IMR-90 (cell line): Measurements from ENCODE around the gene AQP1. TPM values are rescaled to one million over a fixed set of nuclear protein-coding genes. Genes with fewer than 3 reads are reported as not detected.

Experiments
- ATAC-seq: fragments of 200-7000 bp; cut with Tn5 transposase; 2 replicates; pipeline ENCODE4 v1.9.1; 2020; ENCODE audit warnings: low read depth, mild to moderate bottlenecking, moderate library complexity
- BruUV-seq: library from RNA; stranded (reverse); fragments of 400-500 nt; replicated peaks from 2 replicates; lab custom pipeline; 2021; lab: Mats Ljungman, UMichigan
- CTCF ChIA-PET: fragments of 300-600 bp; formaldehyde crosslinking; extraction: SDS; loops from one replicate; lab custom pipeline; 2021; ENCODE audit warnings: antibody characterized with exemption; lab: Yijun Ruan, JAX
- POLR2A ChIA-PET: fragments of 300-600 bp; sonication (Branson Sonifier 250); formaldehyde crosslinking; loops from one replicate; lab custom pipeline; 2022; ENCODE audit warnings: antibody characterized with exemption; ENCODE audit not compliant: unreplicated experiment; lab: Charles Lee
- DNase-seq: peaks from one replicate; pipeline ENCODE4 v3.0.0; 2013
- H2AFZ ChIP-seq: replicated peaks from 2 replicates; pipeline ENCODE3; 2013; ENCODE audit warnings: low read length, mild to moderate bottlenecking; ENCODE audit not compliant: poor library complexity
- H2AK5ac ChIP-seq: 2 replicates; pipeline ENCODE4 v1.6.1; 2013; ENCODE audit warnings: low read depth, low read length, inconsistent platforms
- H2AK9ac ChIP-seq: replicated peaks from 2 replicates; pipeline ENCODE3; 2013; ENCODE audit warnings: mild to moderate bottlenecking, low read depth, low read length, moderate library complexity; ENCODE audit not compliant: poor library complexity
- H2BK120ac ChIP-seq: 2 replicates; pipeline ENCODE4 v1.6.1; 2013; ENCODE audit warnings: low read depth, low read length, inconsistent platforms
- H2BK15ac ChIP-seq: 3 replicates; pipeline ENCODE4 v1.6.1; 2013; ENCODE audit warnings: low read depth, low read length, inconsistent platforms
- H2BK20ac ChIP-seq: 2 replicates; pipeline ENCODE4 v1.6.1; 2013; ENCODE audit warnings: low read depth, mild to moderate bottlenecking, inconsistent platforms, low read length, moderate library complexity
- H2BK5ac ChIP-seq: 2 replicates; pipeline ENCODE4 v1.6.1; 2013; ENCODE audit warnings: mild to moderate bottlenecking, low read depth, low read length, inconsistent platforms; ENCODE audit not compliant: poor library complexity, severe bottlenecking
- H3K14ac ChIP-seq: replicated peaks from 2 replicates; pipeline ENCODE4 v1.6.1; 2013; ENCODE audit warnings: low read depth, low read length, inconsistent platforms
- H3K18ac ChIP-seq: 2 replicates; pipeline ENCODE4 v1.6.1; 2013; ENCODE audit warnings: low read depth, low read length, control low read depth
- H3K23ac ChIP-seq: 2 replicates; pipeline ENCODE4 v1.6.1; 2013; ENCODE audit warnings: low read depth, low read length, inconsistent platforms
- H3K27ac ChIP-seq: 2 replicates; pipeline ENCODE4 v1.5.1; 2013; ENCODE audit warnings: mild to moderate bottlenecking, control low read depth, low read length; ENCODE audit not compliant: insufficient read depth
- H3K27me3 ChIP-seq: 2 replicates; pipeline ENCODE4 v1.6.1; 2013; ENCODE audit warnings: low read length; ENCODE audit not compliant: control insufficient read depth, insufficient read depth
- H3K36me3 ChIP-seq: 2 replicates; pipeline ENCODE4 v1.6.1; 2013; ENCODE audit warnings: low read length, mixed read lengths; ENCODE audit not compliant: control insufficient read depth, insufficient read depth
- H3K4ac ChIP-seq: 2 replicates; pipeline ENCODE4 v1.6.1; 2013; ENCODE audit warnings: low read depth, low read length, inconsistent platforms
- H3K4me1 ChIP-seq: 2 replicates; pipeline ENCODE4 v1.6.1; 2013; ENCODE audit warnings: low read length, mixed read lengths; ENCODE audit not compliant: control insufficient read depth, insufficient read depth
- H3K4me2 ChIP-seq: 2 replicates; pipeline ENCODE4 v1.6.1; 2013; ENCODE audit warnings: low read depth, mild to moderate bottlenecking, control low read depth, low read length, moderate library complexity
- H3K4me3 ChIP-seq: 2 replicates; pipeline ENCODE4 v1.5.1; 2013; ENCODE audit warnings: low read depth, mild to moderate bottlenecking, control low read depth, low read length, moderate library complexity; ENCODE audit not compliant: insufficient read depth
- H3K56ac ChIP-seq: 2 replicates; pipeline ENCODE4 v1.6.1; 2013; ENCODE audit warnings: low read length, inconsistent platforms; ENCODE audit not compliant: insufficient read depth; ENCODE audit errors: extremely low read depth
- H3K79me1 ChIP-seq, 2 experiments: 2 replicates each; pipeline ENCODE4 v1.6.1; 2013; ENCODE audit warnings: low read length in 2 of 2, inconsistent platforms in 1 of 2, low read depth in 1 of 2
- H3K9ac ChIP-seq: 2 replicates; pipeline ENCODE4 v1.6.1; 2013; ENCODE audit warnings: low read depth, low read length, control low read depth
- H3K9me1 ChIP-seq: 2 replicates; pipeline ENCODE4 v1.6.1; 2013; ENCODE audit warnings: low read length, inconsistent platforms; ENCODE audit not compliant: insufficient read depth
- H3K9me3 ChIP-seq: 2 replicates; pipeline ENCODE4 v1.6.1; 2013; ENCODE audit warnings: low read length; ENCODE audit not compliant: control insufficient read depth, insufficient read depth
- H4K20me1 ChIP-seq: 2 replicates; pipeline ENCODE4 v1.6.1; 2013; ENCODE audit warnings: low read length, inconsistent platforms; ENCODE audit not compliant: insufficient read depth
- H4K5ac ChIP-seq: 2 replicates; pipeline ENCODE4 v1.6.1; 2013; ENCODE audit warnings: mild to moderate bottlenecking, low read depth, low read length, control low read depth
- H4K8ac ChIP-seq, 2 experiments: 2 replicates each; pipeline ENCODE4 v1.6.1; 2013; ENCODE audit warnings: low read depth in 2 of 2, low read length in 2 of 2, control low read depth in 1 of 2, inconsistent platforms in 1 of 2
- H4K91ac ChIP-seq: 2 replicates; pipeline ENCODE4 v1.6.1; 2013; ENCODE audit warnings: low read depth, low read length, inconsistent platforms; ENCODE audit not compliant: insufficient read depth
- BHLHE40 ChIP-seq: fragments of 150-350 bp; IDR thresholded peaks from 2 replicates; pipeline ENCODE4 v1.6.1; 2016; ENCODE audit warnings: mild to moderate bottlenecking, low read depth, low read length
- CEBPB ChIP-seq: IDR thresholded peaks from 2 replicates; pipeline ENCODE4 v1.6.1; 2012; ENCODE audit warnings: low read depth, low read length, improper control_type of control experiment
- CHD1 ChIP-seq: IDR thresholded peaks from 2 replicates; pipeline ENCODE4 v1.6.1; 2012; ENCODE audit warnings: low read depth, low read length, improper control_type of control experiment
- FOS ChIP-seq: fragments of 150-350 bp; IDR thresholded peaks from 2 replicates; pipeline ENCODE4 v1.6.1; 2016; ENCODE audit warnings: low read depth, low read length
- MAZ ChIP-seq: IDR thresholded peaks from 2 replicates; pipeline ENCODE4 v1.6.1; 2012; ENCODE audit warnings: low read depth, mild to moderate bottlenecking, low read length, improper control_type of control experiment, moderate library complexity, borderline replicate concordance
- MXI1 ChIP-seq: IDR thresholded peaks from 2 replicates; pipeline ENCODE4 v1.6.1; 2012; ENCODE audit warnings: low read depth, mild to moderate bottlenecking, low read length, moderate library complexity, borderline replicate concordance
- NFE2L2 ChIP-seq: fragments of 150-350 bp; IDR thresholded peaks from 2 replicates; pipeline ENCODE4 v1.6.1; 2016; ENCODE audit warnings: low read depth, mild to moderate bottlenecking, low read length
- POLR2A ChIP-seq: IDR thresholded peaks from 2 replicates; pipeline ENCODE4 v1.6.1; 2012; ENCODE audit warnings: mild to moderate bottlenecking, low read depth, low read length
- RCOR1 ChIP-seq: IDR thresholded peaks from 2 replicates; pipeline ENCODE4 v1.6.1; 2012; ENCODE audit warnings: mild to moderate bottlenecking, low read length, improper control_type of control experiment; ENCODE audit not compliant: insufficient replicate concordance
- RFX5 ChIP-seq: IDR thresholded peaks from 2 replicates; pipeline ENCODE4 v1.8.0; 2012; ENCODE audit warnings: low read depth, mild to moderate bottlenecking, low read length, moderate library complexity
- SMC3 ChIP-seq: fragments of 150-350 bp; IDR thresholded peaks from 2 replicates; pipeline ENCODE4 v1.6.1; 2016; ENCODE audit warnings: low read depth, mild to moderate bottlenecking, antibody characterized with exemption, low read length, moderate library complexity
- WGBS, 2 experiments: methylation state at CpG; one replicate each; pipeline versions ENCODE4 v1.1.5 to v1.1.7; 2013; ENCODE audit warnings: missing lambda C conversion rate in 2 of 2; ENCODE audit not compliant: insufficient read length in 1 of 2; ENCODE audit errors: extremely low coverage in 2 of 2; 5-methylcytosine and 5-hydroxymethylcytosine counted together
- dilution Hi-C: fragments of 300-500 bp; cut with HindIII; formaldehyde crosslinking; loops from one replicate; pipeline ENCODE4 v1.14.3; 2018; ENCODE audit warnings: low sequenced_read_pairs; ENCODE audit not compliant: unreplicated experiment
- in situ Hi-C: fragments of 300-500 bp; cut with MboI; formaldehyde crosslinking; loops from 3 replicates; pipeline ENCODE4 v1.14.3; 2019; ENCODE audit warnings: low sequenced_read_pairs, inconsistent platforms, mixed read lengths
- intact Hi-C: fragments of 100-400 bp; cut with micrococcal nuclease; formaldehyde crosslinking; loops from 2 replicates; pipeline ENCODE4 v1.10.0; 2022
- polyA plus RNA-seq, 3 experiments: library from polyadenylated mRNA; depleted of rRNA; stranded (reverse); fragments of >200 nt; gene quantifications; 2 replicates each; pipeline ENCODE4 v1.2.3, GENCODE V29; 2012; ENCODE audit warnings: low replicate concordance in 1 of 3
- total RNA-seq: library from RNA; depleted of rRNA; stranded (reverse); fragments of >200 nt; gene quantifications from 2 replicates; pipeline ENCODE4 v1.2.3, GENCODE V29; 2012
- TF ChIP-seq, protein P1 (sequence below): fragments of 150-350 bp; IDR thresholded peaks from 2 replicates; pipeline ENCODE4 v1.6.1; 2016; ENCODE audit warnings: low read depth, mild to moderate bottlenecking, low read length, moderate library complexity, borderline replicate concordance

AQP1 gene
- total and polyA plus RNA-seq, 2 of the 4 experiments (the other 2 are of a cell fraction): 0.18 to 0.39 TPM

DNA sequence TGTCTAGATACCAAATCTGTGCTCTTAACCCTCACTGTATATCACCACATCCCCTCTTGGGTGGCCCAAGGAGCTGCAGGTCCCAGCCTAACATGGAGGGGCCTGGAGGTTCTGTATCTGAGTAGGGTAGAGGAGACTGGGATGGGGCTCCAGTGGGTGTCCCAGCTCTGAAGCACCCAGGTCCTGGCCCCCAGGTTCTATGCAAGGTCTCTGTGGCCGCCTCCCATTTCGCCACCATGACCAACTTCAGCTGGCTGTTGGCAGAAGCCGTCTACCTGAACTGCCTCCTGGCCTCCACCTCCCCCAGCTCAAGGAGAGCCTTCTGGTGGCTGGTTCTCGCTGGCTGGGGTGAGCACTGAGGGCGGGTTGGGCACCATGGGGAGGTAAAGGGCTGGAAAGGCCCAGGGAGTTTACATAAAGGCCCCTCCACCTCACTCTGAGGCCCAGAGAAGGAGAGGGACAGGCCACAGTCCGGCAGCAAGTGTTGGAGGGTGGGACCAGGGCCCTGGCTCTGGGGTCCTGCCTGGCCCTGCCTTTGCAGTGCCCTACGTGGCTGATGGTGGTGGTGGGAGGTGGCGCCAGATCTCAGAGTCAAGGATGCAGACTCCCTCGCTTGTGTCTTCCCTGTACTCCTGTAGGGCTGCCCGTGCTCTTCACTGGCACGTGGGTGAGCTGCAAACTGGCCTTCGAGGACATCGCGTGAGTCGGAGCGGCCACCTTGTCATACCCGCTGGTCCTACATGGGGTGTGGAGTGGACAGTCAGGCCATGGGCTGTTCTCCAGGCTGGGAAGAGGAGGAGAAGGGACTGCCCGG lies 62.3 kb downstream of the AQP1 start:
- Histone ChIP-seq H3K9me1 (no peaks in the 10 kb centered on the region), H3K9ac (no peak overlapping the region), H3K79me1 (no peaks in the 10 kb centered on the region), H2AK5ac (no peak overlapping the region), H3K4me3 (no peak overlapping the region), H3K4me1 (no peaks in the 10 kb centered on the region), H3K27me3 (peaks cover 65% of the 10 kb centered on the region), H2AFZ (no peak overlapping the region), H4K8ac (no peak overlapping the region), H3K4me2 (no peak overlapping the region), H3K27ac (no peak overlapping the region), H2BK20ac (no peak overlapping the region), H3K14ac (no peak overlapping the region), H3K36me3 (no peaks in the 10 kb centered on the region), H4K91ac (no peak overlapping the region), H4K5ac (no peak overlapping the region), H2BK15ac (no peak overlapping the region), H2BK120ac (no peak overlapping the region), H3K56ac (no peak overlapping the region), H3K9me3 (no peaks in the 10 kb centered on the region), H3K18ac (no peak overlapping the region), H2AK9ac (no peak overlapping the region), H2BK5ac (no peak overlapping the region), H3K23ac (no peak overlapping the region), H4K20me1 (no peaks in the 10 kb centered on the region), H3K4ac (no peak overlapping the region)
- intact Hi-C loops: no loop called here
- no peak for TF ChIP-seq POLR2A
- no peak for TF ChIP-seq RCOR1
- no peak for TF ChIP-seq MAZ
- TF ChIP-seq BHLHE40: no peak
- TF ChIP-seq MXI1: no peak
- TF ChIP-seq NFE2L2: no peak
- no peak for TF ChIP-seq CHD1
- no peak for TF ChIP-seq FOS
- TF ChIP-seq CEBPB: no peak
- TF ChIP-seq SMC3: no peak
- TF ChIP-seq, protein P1, sequence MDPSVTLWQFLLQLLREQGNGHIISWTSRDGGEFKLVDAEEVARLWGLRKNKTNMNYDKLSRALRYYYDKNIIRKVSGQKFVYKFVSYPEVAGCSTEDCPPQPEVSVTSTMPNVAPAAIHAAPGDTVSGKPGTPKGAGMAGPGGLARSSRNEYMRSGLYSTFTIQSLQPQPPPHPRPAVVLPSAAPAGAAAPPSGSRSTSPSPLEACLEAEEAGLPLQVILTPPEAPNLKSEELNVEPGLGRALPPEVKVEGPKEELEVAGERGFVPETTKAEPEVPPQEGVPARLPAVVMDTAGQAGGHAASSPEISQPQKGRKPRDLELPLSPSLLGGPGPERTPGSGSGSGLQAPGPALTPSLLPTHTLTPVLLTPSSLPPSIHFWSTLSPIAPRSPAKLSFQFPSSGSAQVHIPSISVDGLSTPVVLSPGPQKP: no peak
- no peak for TF ChIP-seq RFX5
- CTCF ChIA-PET: interaction anchor here (1.0 kb wide), 1 partner anchor 35 kb away, joined by 4 read pairs; no protein-coding TSS in a partner anchor
- DNase-seq (no peak), ATAC-seq (no peak)
- POLR2A ChIA-PET: no interaction called here
- BruUV-seq: no TSS peak
- in situ Hi-C loops: no loop called here
- dilution Hi-C loops: no loop called here
- 89% methylated on average over 5 of the region's 18 CpGs; no CpG with 5 or more reads in 1 of the 2 experiments for WGBS, 2 experiments
